ENCODE data around the gene FOXK1.
A peak's percentile ranks its signal among the peaks of the same experiment; 100 is the strongest.

FOXK1 gene

GRCh38 chr7:4749798-4750197, 67.7 kb downstream of the FOXK1 start:
- TF ChIP-seq CTCF (IDR thresholded peaks at IDR 0.05), result no peak
- no peak overlapping the region for H3K4me3 ChIP-seq (ENCODE audit: low read depth, low read length)
- H2AFZ ChIP-seq, result no peak overlapping the region
- H3K27me3 ChIP-seq (ENCODE audit: control insufficient read depth, insufficient read depth, low read length), result no peaks in the 10 kb centered on the region
- peaks cover 50% of the 10 kb centered on the region for H3K79me2 ChIP-seq
- no peak overlapping the region for H3K9ac ChIP-seq
- no peak overlapping the region for H3K4me2 ChIP-seq (ENCODE audit: low read length)
- H3K4me1 ChIP-seq, result peaks cover under 1% of the 10 kb centered on the region
- no peaks in the 10 kb centered on the region for H3K36me3 ChIP-seq (ENCODE audit: control insufficient read depth, insufficient read depth, low read length)
- no peaks in the 10 kb centered on the region for H3K9me3 ChIP-seq (ENCODE audit: control insufficient read depth, low read length)
- H3K27ac ChIP-seq, result no peak overlapping the region

DNA sequence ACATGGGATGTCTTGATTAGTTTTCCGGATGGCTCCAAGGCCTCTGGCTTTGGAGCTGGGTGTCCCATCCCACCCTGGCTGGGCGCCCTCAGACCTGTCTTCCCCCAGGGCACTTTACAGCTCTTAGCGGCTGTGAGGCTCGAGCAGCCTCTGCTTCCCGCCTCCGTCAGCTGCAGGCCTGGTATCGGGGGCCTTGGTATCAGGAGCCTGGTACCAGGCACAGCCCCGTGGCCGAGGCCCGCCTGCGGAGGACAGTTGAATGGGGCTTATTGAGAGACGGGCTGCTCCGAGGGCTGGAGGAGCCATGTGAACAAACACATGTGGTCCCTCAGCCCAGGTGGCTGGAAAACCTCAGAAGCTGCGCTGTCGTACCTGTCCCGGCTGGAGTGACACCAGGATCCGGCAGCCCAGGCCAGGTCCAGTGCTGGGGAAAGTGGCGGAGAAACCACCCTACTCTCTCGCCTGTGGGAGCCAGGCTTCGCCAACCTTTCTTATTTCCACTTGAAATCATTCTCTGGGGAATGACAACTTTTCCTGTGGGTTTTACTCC, 69.4 kb downstream of the FOXK1 start:
- H2AFZ ChIP-seq, result no peak overlapping the region
- no peaks in the 10 kb centered on the region for H3K9me3 ChIP-seq (ENCODE audit: control insufficient read depth, low read length)
- H3K27ac ChIP-seq, result no peak overlapping the region
- H3K4me3 ChIP-seq (ENCODE audit: low read depth, low read length), result no peak overlapping the region
- H3K36me3 ChIP-seq (ENCODE audit: control insufficient read depth, insufficient read depth, low read length), result no peaks in the 10 kb centered on the region
- H3K9ac ChIP-seq, result no peak overlapping the region
- no peaks in the 10 kb centered on the region for H3K27me3 ChIP-seq (ENCODE audit: control insufficient read depth, insufficient read depth, low read length)
- no peak for TF ChIP-seq CTCF (IDR thresholded peaks at IDR 0.05)
- no peak overlapping the region for H3K4me2 ChIP-seq (ENCODE audit: low read length)
- H3K79me2 ChIP-seq, result peaks cover 57% of the 10 kb centered on the region
- no peaks in the 10 kb centered on the region for H3K4me1 ChIP-seq

DNA sequence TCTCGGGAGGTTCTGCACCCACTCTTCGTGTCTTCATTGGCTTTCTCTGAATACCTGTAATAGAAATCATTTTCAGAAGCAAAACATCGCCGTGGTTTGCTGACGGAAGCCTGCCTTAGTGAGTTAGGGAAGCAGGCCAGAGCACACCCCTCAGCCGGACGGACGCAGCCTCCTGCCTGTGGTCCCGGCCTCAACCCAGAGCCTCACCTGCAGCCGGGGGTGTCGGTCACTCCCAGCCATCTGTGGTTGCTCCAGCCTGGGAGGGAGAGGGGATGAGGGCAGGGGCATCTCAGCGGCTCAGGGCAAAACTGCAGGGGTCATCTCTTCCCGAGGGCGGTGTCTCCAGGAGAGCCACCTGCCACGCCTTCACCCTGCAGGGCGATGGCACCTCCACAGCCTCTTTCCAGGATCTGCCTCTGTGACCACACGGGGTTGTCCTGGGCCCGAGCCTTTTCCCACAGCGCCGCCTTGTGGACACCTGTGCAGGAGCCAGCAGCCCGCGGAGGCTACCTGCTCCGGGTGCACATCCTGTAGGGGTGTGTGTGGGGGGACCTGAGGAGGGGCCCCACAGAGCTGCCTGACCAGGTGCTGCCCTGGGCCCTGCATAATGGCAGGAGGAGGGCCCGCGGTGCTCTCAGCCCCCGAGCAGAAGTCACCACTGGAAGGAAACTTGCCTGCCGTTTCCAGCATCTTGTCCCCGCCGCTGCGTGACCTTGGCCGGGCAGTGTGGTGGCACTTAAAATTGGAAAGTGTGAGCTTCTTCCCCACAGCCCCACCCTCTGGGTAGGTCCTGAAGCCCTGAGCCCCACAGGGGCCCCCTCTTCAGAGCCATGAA, 71.7 kb downstream of the FOXK1 start:
- H3K27ac ChIP-seq, result no peak overlapping the region
- H3K4me3 ChIP-seq (ENCODE audit: low read depth, low read length), result no peak overlapping the region
- H2AFZ ChIP-seq, result no peak overlapping the region
- H3K36me3 ChIP-seq (ENCODE audit: control insufficient read depth, insufficient read depth, low read length), result no peaks in the 10 kb centered on the region
- H3K9ac ChIP-seq, result no peak overlapping the region
- no peak overlapping the region for H3K4me2 ChIP-seq (ENCODE audit: low read length)
- no peaks in the 10 kb centered on the region for H3K9me3 ChIP-seq (ENCODE audit: control insufficient read depth, low read length)
- H3K27me3 ChIP-seq (ENCODE audit: control insufficient read depth, insufficient read depth, low read length), result no peaks in the 10 kb centered on the region
- no peaks in the 10 kb centered on the region for H3K4me1 ChIP-seq
- peak; percentile 93 for TF ChIP-seq CTCF (IDR thresholded peaks at IDR 0.05)
- peaks cover 58% of the 10 kb centered on the region for H3K79me2 ChIP-seq

DNA sequence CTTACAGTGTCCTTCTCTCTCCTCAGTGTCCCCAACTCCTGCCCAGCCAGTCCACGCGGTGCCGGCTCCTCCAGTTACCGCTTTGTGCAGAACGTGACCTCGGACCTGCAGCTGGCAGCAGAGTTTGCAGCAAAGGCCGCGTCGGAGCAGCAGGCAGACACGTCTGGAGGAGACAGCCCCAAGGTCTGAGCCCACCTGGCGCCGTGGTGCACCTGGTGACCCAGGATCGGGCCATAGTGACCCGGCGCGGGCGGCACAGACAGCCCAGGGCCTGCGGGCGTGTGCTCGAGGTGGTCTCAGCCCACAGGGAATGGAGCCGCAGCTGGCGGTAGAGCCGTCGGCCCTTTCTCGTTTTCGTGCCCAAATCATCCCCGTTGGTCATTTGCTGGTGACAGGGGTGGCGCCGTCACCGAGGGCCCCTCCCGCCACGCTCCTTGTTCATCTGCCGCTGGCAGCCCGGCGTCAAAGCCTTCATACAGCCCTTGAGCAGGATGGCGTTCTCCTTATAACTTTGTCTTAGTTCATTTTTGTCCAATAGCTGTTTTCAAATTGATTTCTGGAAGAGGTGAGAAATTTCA, 72.4 kb downstream of the FOXK1 start:
- Histone ChIP-seq H3K9ac (no peak overlapping the region), H3K36me3 (ENCODE audit: control insufficient read depth, insufficient read depth, low read length) (no peaks in the 10 kb centered on the region), H3K9me3 (ENCODE audit: control insufficient read depth, low read length) (no peaks in the 10 kb centered on the region), H3K4me1 (no peaks in the 10 kb centered on the region), H3K27me3 (ENCODE audit: control insufficient read depth, insufficient read depth, low read length) (no peaks in the 10 kb centered on the region), H3K79me2 (peaks cover 53% of the 10 kb centered on the region), H2AFZ (no peak overlapping the region), H3K27ac (no peak overlapping the region), H3K4me2 (ENCODE audit: low read length) (no peak overlapping the region), H3K4me3 (ENCODE audit: low read depth, low read length) (no peak overlapping the region)
- no peak for TF ChIP-seq CTCF (IDR thresholded peaks at IDR 0.05)

Data from parathyroid adenoma (tissue), 2 donors.